MCF 10A (cell line): Measurements from ENCODE around the gene ALOX15B. TPM values are rescaled to one million over a fixed set of nuclear protein-coding genes. Genes with fewer than 3 reads are reported as not detected.

ENCODE experiments used
- BruUV-seq: library from RNA; stranded (reverse); fragments of 400-500 nt; replicated peaks from 2 replicates; lab custom pipeline; 2021; lab: Mats Ljungman, UMichigan
- CTCF ChIA-PET: fragments of 300-600 bp; sonication (Branson Sonifier 250); formaldehyde crosslinking; extraction: SDS; loops from one replicate; lab custom pipeline; 2021; ENCODE audit warnings: antibody characterized with exemption, inconsistent platforms; lab: Yijun Ruan, JAX
- POLR2A ChIA-PET: fragments of 300-600, 350-650 bp; sonication (Branson Sonifier 250); formaldehyde crosslinking; extraction: SDS; loops from one replicate; lab custom pipeline; 2020; ENCODE audit warnings: antibody characterized with exemption, inconsistent platforms; lab: Yijun Ruan, JAX
- DNase-seq: peaks from one replicate; pipeline ENCODE4 v3.0.0-alpha.2; 2018; ENCODE audit not compliant: unreplicated experiment
- H3K27ac Mint-ChIP-seq: one replicate; pipeline ENCODE4 v1.8.0; 2022; ENCODE audit warnings: mild to moderate bottlenecking, low read depth, mixed read lengths; ENCODE audit not compliant: unreplicated experiment
- H3K27me3 Mint-ChIP-seq: one replicate; pipeline ENCODE4 v1.8.0; 2022; ENCODE audit warnings: mixed read lengths; ENCODE audit not compliant: insufficient read depth, unreplicated experiment
- H3K36me3 Mint-ChIP-seq: one replicate; pipeline ENCODE4 v1.8.0; 2022; ENCODE audit warnings: mild to moderate bottlenecking, moderate library complexity, mixed read lengths; ENCODE audit not compliant: insufficient read depth, unreplicated experiment
- H3K4me1 Mint-ChIP-seq: one replicate; pipeline ENCODE4 v1.8.0; 2022; ENCODE audit warnings: mixed read lengths; ENCODE audit not compliant: insufficient read depth, unreplicated experiment
- H3K4me3 Mint-ChIP-seq: one replicate; pipeline ENCODE4 v1.8.0; 2022; ENCODE audit warnings: mild to moderate bottlenecking, moderate library complexity, mixed read lengths; ENCODE audit not compliant: unreplicated experiment
- H3K9me3 Mint-ChIP-seq: one replicate; pipeline ENCODE4 v1.8.0; 2022; ENCODE audit warnings: mixed read lengths; ENCODE audit not compliant: unreplicated experiment
- CTCF ChIP-seq: fragments of 200-600 bp; IDR thresholded peaks from one replicate; pipeline ENCODE4 v1.8.0; 2022; ENCODE audit warnings: antibody characterized with exemption, mild to moderate bottlenecking; ENCODE audit not compliant: unreplicated experiment
- intact Hi-C: fragments of 100-400 bp; cut with micrococcal nuclease; formaldehyde crosslinking; loops from 2 replicates; pipeline ENCODE4 v1.14.1; 2022
- total RNA-seq: library from RNA; stranded (reverse); gene quantifications from 2 replicates; pipeline ENCODE4 v1.2.3, GENCODE V29; 2022

ALOX15B gene
- total RNA-seq, 1 experiment from 2014 or later = 27.6 TPM

DNA sequence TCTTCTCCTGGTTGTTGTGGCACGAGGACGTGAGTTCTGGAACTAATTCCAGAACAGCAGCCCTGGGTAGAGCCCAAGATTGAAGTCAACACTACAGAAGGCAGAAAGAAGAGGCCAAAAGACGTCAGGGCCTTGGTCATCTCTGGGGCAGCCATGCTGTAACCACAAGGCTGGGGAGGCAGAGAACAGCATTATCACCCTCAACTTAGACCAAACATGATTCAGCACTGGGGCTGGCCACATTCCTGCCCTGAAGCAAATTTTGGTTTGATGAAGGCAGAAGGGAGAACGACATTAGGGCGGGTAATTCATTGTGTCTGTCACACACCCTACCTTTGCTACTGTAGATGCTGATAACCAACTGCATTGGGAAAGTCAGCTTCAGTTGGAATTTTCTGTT, 9.7 kb upstream of the ALOX15B start:
- peaks cover 6% of the 10 kb centered on the region for H3K36me3 Mint-ChIP-seq
- DNase-seq = peak; percentile 60
- H3K27me3 Mint-ChIP-seq = no peaks in the 10 kb centered on the region
- ChIA-PET CTCF (interaction anchor here (0.6 to 6.1 kb wide), 4 partner anchors 11 to 28 kb away, joined by 4 to 35 read pairs (median 17); no protein-coding TSS in a partner anchor), POLR2A (interaction anchor here (1.0 to 9.2 kb wide), 3 partner anchors 11 to 98 kb away, joined by 3 to 82 read pairs (median 15); no protein-coding TSS in a partner anchor)
- H3K9me3 Mint-ChIP-seq = no peaks in the 10 kb centered on the region
- peaks cover 32% of the 10 kb centered on the region for H3K4me1 Mint-ChIP-seq
- no peak overlapping the region for H3K4me3 Mint-ChIP-seq
- peak overlapping the region; percentile 68 for H3K27ac Mint-ChIP-seq
- BruUV-seq = no TSS peak
- no peak for TF ChIP-seq CTCF
- intact Hi-C loops = no loop called here

DNA sequence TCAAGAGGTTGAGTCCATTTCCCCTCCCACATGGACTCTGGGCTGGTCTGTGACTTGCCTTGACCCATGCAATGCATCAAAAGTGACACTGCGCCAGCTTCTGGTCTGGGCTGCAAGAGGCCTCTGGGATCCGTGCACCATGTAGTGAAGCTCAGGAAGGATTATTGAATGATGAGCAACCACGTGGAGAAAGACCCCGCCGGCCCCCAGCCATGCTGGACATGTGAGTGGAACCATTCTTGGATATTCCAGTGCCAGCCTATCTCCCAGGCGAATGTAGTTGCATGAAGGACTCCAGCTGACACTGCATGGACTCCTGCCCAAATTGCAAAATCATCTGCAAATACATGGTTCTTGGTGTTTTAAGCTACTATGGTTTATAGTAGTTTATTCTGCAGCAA, 7.6 kb upstream of the ALOX15B start:
- H3K9me3 Mint-ChIP-seq = no peaks in the 10 kb centered on the region
- no peak for TF ChIP-seq CTCF
- peaks cover 26% of the 10 kb centered on the region for H3K4me1 Mint-ChIP-seq
- intact Hi-C loops = no loop called here
- BruUV-seq = no TSS peak
- ChIA-PET CTCF (interaction anchor here (1.3 to 6.1 kb wide), 4 partner anchors 10 to 98 kb away, joined by 3 to 35 read pairs (median 16); no protein-coding TSS in a partner anchor), POLR2A (interaction anchor here (0.5 to 9.2 kb wide), 5 partner anchors 10 to 464 kb away, joined by 3 to 82 read pairs (median 4); no protein-coding TSS in a partner anchor)
- H3K36me3 Mint-ChIP-seq = peaks cover 6% of the 10 kb centered on the region
- DNase-seq = no peak
- H3K4me3 Mint-ChIP-seq = no peak overlapping the region
- no peak overlapping the region for H3K27ac Mint-ChIP-seq
- no peaks in the 10 kb centered on the region for H3K27me3 Mint-ChIP-seq

DNA sequence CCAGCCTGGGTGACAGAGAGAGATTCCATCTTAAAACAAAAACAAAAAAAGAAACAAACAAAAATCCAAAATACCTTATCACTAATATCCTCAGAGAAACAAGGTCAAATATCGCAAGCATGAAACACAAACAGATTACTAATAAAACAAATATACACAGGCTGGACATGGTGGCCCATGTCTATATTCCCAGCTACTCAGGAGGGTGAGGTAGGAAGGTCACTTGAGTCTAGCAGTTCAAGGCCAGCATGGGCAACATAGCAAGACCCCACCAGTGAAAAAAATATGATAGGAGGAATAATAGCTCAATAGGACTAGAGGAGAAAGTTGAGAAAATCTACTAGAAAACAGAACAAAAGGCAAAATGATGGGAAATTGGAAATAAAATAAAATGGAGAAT, 6.9 kb upstream of the ALOX15B start:
- CTCF ChIA-PET = interaction anchor here (0.7 to 6.1 kb wide), 7 partner anchors 9 to 169 kb away, joined by 3 to 35 read pairs (median 5); no protein-coding TSS in a partner anchor
- TF ChIP-seq CTCF = no peak
- POLR2A ChIA-PET = interaction anchor here (0.6 to 9.2 kb wide), 6 partner anchors 9 to 704 kb away, joined by 3 to 82 read pairs (median 4); no protein-coding TSS in a partner anchor

DNA sequence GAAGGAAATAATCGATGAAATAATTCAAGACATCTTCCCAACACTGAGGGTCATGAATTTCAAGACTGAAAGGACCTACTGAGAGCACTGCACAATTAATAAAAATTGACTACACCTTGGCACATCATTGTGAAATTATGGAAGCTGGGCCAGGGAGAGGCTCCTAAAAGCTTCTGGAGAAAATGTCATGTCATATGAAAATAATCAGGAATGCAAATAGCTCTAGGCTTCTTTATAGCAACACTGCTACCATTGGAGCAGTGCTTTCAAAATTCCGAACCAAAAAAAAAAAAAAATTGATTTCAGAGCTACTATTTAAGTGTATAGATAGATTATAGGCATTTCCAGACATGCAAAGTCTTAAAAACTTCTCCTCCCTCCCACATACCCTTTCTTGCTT, 6.4 kb upstream of the ALOX15B start:
- no peaks in the 10 kb centered on the region for H3K27me3 Mint-ChIP-seq
- no peak for DNase-seq
- H3K4me3 Mint-ChIP-seq = no peak overlapping the region
- ChIA-PET CTCF (interaction anchor here (0.6 to 6.1 kb wide), 5 partner anchors 9 to 169 kb away, joined by 3 to 35 read pairs (median 5); no protein-coding TSS in a partner anchor), POLR2A (interaction anchor here (0.6 to 9.2 kb wide), 7 partner anchors 9 to 385 kb away, joined by 3 to 82 read pairs (median 3); no protein-coding TSS in a partner anchor)
- H3K27ac Mint-ChIP-seq = peak overlapping the region; percentile 72
- no peak for TF ChIP-seq CTCF
- no TSS peak for BruUV-seq
- peaks cover 2% of the 10 kb centered on the region for H3K9me3 Mint-ChIP-seq
- intact Hi-C loops = no loop called here
- peaks cover 9% of the 10 kb centered on the region for H3K36me3 Mint-ChIP-seq
- H3K4me1 Mint-ChIP-seq = peaks cover 27% of the 10 kb centered on the region

More for the DNA sequence above, 6.9 kb upstream of the ALOX15B start:
- no TSS peak for BruUV-seq
- Mint-ChIP-seq H3K27me3 (no peaks in the 10 kb centered on the region), H3K36me3 (peaks cover 6% of the 10 kb centered on the region), H3K9me3 (no peaks in the 10 kb centered on the region), H3K4me3 (no peak overlapping the region), H3K4me1 (peaks cover 26% of the 10 kb centered on the region), H3K27ac (peak overlapping the region; percentile 72)
- DNase-seq = no peak
- intact Hi-C loops = no loop called here
